ENCODE measurements around the gene PARG. TPM values are rescaled to one million over a fixed set of nuclear protein-coding genes. Genes with fewer than 3 reads are reported as not detected.

PARG gene
- total and polyA plus RNA-seq, 2 donors (not counting 3 experiments of a cell fraction or from before 2014, with no cell fraction given), result 6.1 to 27.6 TPM

DNA sequence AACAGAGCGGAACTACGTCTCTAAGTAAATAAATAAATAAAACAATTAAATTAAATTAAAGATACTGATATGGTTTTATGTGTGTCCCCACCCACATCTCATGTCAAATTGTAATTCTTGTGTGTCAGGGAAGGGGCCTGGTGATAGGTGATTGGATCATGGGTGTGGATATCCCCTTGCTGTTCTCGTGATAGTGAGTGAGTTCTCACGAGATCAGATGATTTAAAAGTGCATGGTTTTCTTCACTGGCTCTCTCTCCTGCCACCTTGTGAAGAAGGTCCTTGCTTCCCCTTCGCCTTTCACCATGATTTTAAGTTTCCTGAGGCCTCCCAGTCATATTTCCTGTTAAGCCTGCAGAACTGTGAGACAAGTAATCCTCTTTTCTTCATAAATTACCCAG is 150.7 kb downstream of the PARG start:
- CTCF ChIA-PET, result no interaction called here
- FAIRE-seq, result no peak

More for the DNA sequence above, 150.7 kb downstream of the PARG start:
- Histone ChIP-seq H4K20me1 (replicated peaks; ENCODE audit: control insufficient read depth, extremely low read depth, insufficient read depth, low read length) (no peaks in the 10 kb centered on the region), H2AFZ (ENCODE audit: low read depth, low read length) (no peak overlapping the region), H3K27me3 (ENCODE audit: control insufficient read depth in 2 of 2, insufficient read depth in 2 of 2, low read length in 2 of 2) (peaks cover 0 to 2% of the 10 kb centered on the region in 2 experiments), H3K9me3 (replicated peaks; ENCODE audit: control insufficient read depth, insufficient read depth, low read length) (no peaks in the 10 kb centered on the region), H3K79me2 (ENCODE audit: control insufficient read depth, insufficient read depth, low read length) (no peaks in the 10 kb centered on the region), H3K27ac (ENCODE audit: insufficient read depth, low read depth, low read length) (no peak overlapping the region), H3K36me3 (ENCODE audit: control insufficient read depth in 2 of 2, extremely low read depth in 1 of 2, insufficient read depth in 2 of 2, low read length in 2 of 2) (no peaks in the 10 kb centered on the region), H3K4me1 (ENCODE audit: control insufficient read depth, extremely low read depth, insufficient read depth, low read length) (no peaks in the 10 kb centered on the region), H3K4me2 (ENCODE audit: insufficient read depth, low read length) (no peak overlapping the region), H3K9ac (replicated peaks; ENCODE audit: extremely low read depth, insufficient read depth, low read length) (no peak overlapping the region), H3K4me3 (replicated peaks in 1 of 3; ENCODE audit: insufficient read depth in 1 of 3, low read depth in 1 of 3, low read length in 3 of 3) (no peak overlapping the region), H3K9me1 (replicated peaks; ENCODE audit: control insufficient read depth, extremely low read depth, insufficient read depth, low read length) (no peaks in the 10 kb centered on the region)
- BruUV-seq (replicated peaks), result no TSS peak
- POLR2A ChIA-PET, result no interaction called here
- intact Hi-C loops (cut with micrococcal nuclease) (no loop called here), dilution Hi-C loops (cut with MboI; ENCODE audit: extremely low pct_ligation_motif_present, low sequenced_read_pairs) (no loop called here)
- TF ChIP-seq, protein P1, sequence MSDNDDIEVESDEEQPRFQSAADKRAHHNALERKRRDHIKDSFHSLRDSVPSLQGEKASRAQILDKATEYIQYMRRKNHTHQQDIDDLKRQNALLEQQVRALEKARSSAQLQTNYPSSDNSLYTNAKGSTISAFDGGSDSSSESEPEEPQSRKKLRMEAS (IDR thresholded peaks at IDR 0.05; ENCODE audit: insufficient read depth, insufficient read length), result no peak
- TF ChIP-seq MYC (IDR thresholded peaks at IDR 0.05; ENCODE audit: low read depth, low read length), result no peak
- TF ChIP-seq, protein P2, sequence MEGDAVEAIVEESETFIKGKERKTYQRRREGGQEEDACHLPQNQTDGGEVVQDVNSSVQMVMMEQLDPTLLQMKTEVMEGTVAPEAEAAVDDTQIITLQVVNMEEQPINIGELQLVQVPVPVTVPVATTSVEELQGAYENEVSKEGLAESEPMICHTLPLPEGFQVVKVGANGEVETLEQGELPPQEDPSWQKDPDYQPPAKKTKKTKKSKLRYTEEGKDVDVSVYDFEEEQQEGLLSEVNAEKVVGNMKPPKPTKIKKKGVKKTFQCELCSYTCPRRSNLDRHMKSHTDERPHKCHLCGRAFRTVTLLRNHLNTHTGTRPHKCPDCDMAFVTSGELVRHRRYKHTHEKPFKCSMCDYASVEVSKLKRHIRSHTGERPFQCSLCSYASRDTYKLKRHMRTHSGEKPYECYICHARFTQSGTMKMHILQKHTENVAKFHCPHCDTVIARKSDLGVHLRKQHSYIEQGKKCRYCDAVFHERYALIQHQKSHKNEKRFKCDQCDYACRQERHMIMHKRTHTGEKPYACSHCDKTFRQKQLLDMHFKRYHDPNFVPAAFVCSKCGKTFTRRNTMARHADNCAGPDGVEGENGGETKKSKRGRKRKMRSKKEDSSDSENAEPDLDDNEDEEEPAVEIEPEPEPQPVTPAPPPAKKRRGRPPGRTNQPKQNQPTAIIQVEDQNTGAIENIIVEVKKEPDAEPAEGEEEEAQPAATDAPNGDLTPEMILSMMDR (IDR thresholded peaks at IDR 0.05; ENCODE audit: extremely low read depth in 1 of 2, insufficient read depth in 1 of 2, low read depth in 1 of 2, low read length in 2 of 2), result no peak
- TF ChIP-seq FOS (IDR thresholded peaks at IDR 0.05; ENCODE audit: borderline replicate concordance, insufficient read depth, low read length), result no peak
- no peak for TF ChIP-seq EZH2 (IDR thresholded peaks at IDR 0.05; ENCODE audit: borderline replicate concordance, low read depth, low read length, severe bottlenecking)
- no peak for TF ChIP-seq GATA2 (IDR thresholded peaks at IDR 0.05; ENCODE audit: insufficient read depth, insufficient read length, low read depth, low read length)
- no peak for TF ChIP-seq JUN (IDR thresholded peaks at IDR 0.05; ENCODE audit: borderline replicate concordance, insufficient read depth, insufficient read length, low read depth)
- TF ChIP-seq POLR2AphosphoS5 (IDR thresholded peaks at IDR 0.05; ENCODE audit: insufficient read depth, low read depth, low read length), result no peak
- TF ChIP-seq POLR2A (IDR thresholded peaks at IDR 0.05; ENCODE audit: low read depth, low read length), result no peak
- no peak for DNase-seq (ENCODE audit: low read depth, low spot score)

All from endothelial cell of umbilical vein (primary cell).